Measurements from ENCODE around the gene PACSIN3.

Gene PACSIN3

GRCh38 chr11:47186076-47186699 lies at the start of gene PACSIN3:
Gene PACSIN3 (minus strand): TSS chr11:47186434. CDS start chr11:47182727, 3,707 bp downstream.
- peak; percentile 55 for DNase-seq (ENCODE audit: low read depth)
- TF ChIP-seq CTCF (IDR thresholded peaks at IDR 0.05; ENCODE audit: insufficient read depth, low read depth, low read length, missing control alignments), result peak; percentile 4
- peak within 1 kb of the TSS; percentile 71 for H3K4me3 ChIP-seq (ENCODE audit: low read length)

GRCh38 chr11:47235163-47235562 lies 48.9 kb upstream of the PACSIN3 start:
- TF ChIP-seq CTCF (IDR thresholded peaks at IDR 0.05; ENCODE audit: insufficient read depth, low read depth, low read length, missing control alignments), result no peak
- DNase-seq (ENCODE audit: low read depth), result no peak
- no peak overlapping the region for H3K4me3 ChIP-seq (ENCODE audit: low read length)

GRCh38 chr11:47234669-47235100 lies 48.5 kb upstream of the PACSIN3 start:
- no peak for TF ChIP-seq CTCF (IDR thresholded peaks at IDR 0.05; ENCODE audit: insufficient read depth, low read depth, low read length, missing control alignments)
- H3K4me3 ChIP-seq (ENCODE audit: low read length), result no peak overlapping the region
- no peak for DNase-seq (ENCODE audit: low read depth)

- no peak overlapping the region for H3K4me3 ChIP-seq (ENCODE audit: low read length)
- DNase-seq (ENCODE audit: low read depth), result peak; percentile 71
- peak; percentile 23 for TF ChIP-seq CTCF (IDR thresholded peaks at IDR 0.05; ENCODE audit: insufficient read depth, low read depth, low read length, missing control alignments)
Observed at GRCh38 chr11:47233989-47234668, 47.9 kb upstream of the PACSIN3 start.

GRCh38 chr11:47233051-47233450 lies 46.8 kb upstream of the PACSIN3 start:
- no peak for TF ChIP-seq CTCF (IDR thresholded peaks at IDR 0.05; ENCODE audit: insufficient read depth, low read depth, low read length, missing control alignments)
- H3K4me3 ChIP-seq (ENCODE audit: low read length), result no peak overlapping the region
- no peak for DNase-seq (ENCODE audit: low read depth)

- no peak for DNase-seq (ENCODE audit: low read depth)
- H3K4me3 ChIP-seq (ENCODE audit: low read length), result no peak overlapping the region
- no peak for TF ChIP-seq CTCF (IDR thresholded peaks at IDR 0.05; ENCODE audit: insufficient read depth, low read depth, low read length, missing control alignments)
Observed at GRCh38 chr11:47229161-47229560, 42.9 kb upstream of the PACSIN3 start.
